Activated effector memory CD4-positive, alpha-beta T cell treated with anti-CD3 and anti-CD28 coated beads, Interleukin-2, amount 50 U/mL, for 16 hours (primary cell): ENCODE measurements around the gene PRICKLE1.

ENCODE experiments used
- DNase-seq: peaks from one replicate; pipeline ENCODE4 v3.0.0-alpha.2; 2020

The PRICKLE1 gene

GRCh38 chr12:42446761-42447160, 142.8 kb downstream of the PRICKLE1 start:
- DNase-seq, result no peak

DNA sequence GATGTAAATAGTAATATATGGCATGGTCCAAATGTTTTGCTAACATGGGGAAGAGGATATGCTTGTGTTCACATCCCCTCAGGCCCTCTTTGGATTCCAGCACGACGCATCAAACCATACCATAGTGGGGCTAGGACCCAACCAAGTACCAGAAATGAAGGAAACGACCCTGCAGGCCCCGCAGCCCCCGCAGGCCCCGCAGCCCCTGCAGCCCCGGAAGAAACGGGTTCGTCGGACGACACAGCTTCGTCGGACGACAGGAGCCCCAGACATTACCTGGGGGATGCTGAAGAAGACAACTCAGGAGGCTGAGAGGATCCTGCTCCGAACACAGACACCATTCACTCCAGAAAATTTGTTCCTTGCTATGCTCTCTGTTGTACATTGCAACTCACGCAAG, 143.7 kb downstream of the PRICKLE1 start:
- DNase-seq, result no peak

- no peak for DNase-seq
Observed at GRCh38 chr12:42444192-42444943, 145.2 kb downstream of the PRICKLE1 start.

- no peak for DNase-seq
Observed at GRCh38 chr12:42442888-42443287, 146.7 kb downstream of the PRICKLE1 start.

DNA sequence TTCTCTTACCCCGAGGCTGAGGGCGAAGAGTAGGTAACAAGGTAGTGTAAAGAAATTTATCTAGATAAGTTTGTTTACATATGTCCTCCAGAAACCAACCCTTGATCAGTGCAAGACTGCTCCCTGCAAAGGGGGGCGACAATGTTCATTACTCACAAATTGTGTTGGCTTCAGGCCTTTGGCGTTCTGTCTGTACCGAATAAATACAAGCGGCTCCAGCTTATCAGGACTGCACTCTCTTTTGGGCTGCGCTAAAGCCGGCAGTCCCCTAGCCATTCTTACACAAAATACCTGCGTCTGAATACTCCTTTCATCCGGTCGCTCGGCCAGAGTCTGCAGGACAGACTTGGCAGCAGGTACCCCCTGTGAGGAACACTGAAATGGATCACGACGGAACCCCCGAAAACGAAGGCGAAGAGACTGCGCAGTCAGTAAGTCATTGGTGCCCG, 147.2 kb downstream of the PRICKLE1 start:
- no peak for DNase-seq

- DNase-seq, result no peak
Observed at GRCh38 chr12:42440608-42441007, 148.9 kb downstream of the PRICKLE1 start.

DNA sequence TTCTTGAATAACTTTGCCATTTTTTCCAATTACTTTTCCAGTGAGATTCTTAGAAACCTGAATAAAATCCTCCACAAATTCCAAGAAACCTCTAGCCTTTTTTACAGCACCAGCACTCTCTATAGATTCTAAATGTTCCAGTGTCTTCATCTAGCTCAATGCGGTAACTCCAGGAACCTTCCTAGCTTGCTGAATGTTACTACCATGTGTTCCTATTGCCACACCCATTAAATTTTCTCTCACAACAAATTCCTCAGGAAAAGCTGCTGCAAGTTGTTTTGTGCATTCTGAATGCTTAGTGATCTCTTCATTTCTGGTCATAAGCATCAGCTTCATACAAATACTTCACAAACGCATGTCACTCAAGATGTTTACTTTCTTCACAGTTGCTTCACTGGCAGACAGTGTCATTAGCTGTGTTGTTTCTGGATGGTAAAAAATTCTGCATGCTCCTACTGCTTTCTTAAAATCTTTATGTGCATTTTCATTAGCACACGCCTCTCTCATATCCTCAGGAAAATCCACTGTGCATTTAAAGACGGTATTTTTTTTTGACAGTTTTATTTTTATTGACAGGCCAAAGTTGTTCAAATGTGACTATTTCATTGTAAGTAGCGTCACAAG, 156.9 kb downstream of the PRICKLE1 start:
- DNase-seq, result no peak

DNA sequence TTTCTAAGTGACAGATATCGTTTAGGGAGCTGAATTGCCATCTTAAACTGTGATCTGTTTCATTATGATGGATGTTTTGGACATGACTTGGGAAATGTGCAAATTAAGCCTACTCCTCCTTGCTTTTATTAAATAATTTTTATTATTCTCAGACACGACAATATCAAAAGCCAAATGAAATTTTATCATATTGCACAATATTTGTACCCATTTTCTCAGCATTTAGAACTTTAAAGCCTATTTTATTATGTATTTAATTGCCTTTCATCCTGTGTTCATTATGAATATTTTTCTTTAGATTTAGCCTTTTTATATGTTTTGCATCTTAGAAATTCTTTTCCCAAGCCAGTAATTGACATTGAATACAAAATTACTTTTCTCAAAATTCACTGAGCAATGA, 160.7 kb downstream of the PRICKLE1 start:
- no peak for DNase-seq

GRCh38 chr12:42426746-42427145, 162.8 kb downstream of the PRICKLE1 start:
- DNase-seq, result no peak

DNA sequence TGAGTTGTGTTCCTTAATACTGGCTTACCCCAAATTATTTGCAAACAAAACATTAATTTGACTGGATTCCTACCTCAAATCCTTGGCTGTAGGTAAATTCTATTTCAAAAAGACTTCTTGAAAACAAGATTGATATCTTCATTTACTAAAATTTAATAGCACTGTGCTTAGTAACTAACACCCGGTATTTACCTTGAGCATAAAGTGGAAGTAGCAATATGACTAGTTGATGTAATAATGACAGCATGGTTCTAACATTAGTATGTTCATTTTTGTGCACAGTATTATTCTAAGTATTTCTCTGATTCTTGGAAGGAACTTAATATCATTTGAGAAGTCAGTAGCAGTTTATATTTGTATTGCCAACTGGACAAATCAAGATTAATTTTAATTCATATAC, 166.8 kb downstream of the PRICKLE1 start:
- DNase-seq, result no peak

DNA sequence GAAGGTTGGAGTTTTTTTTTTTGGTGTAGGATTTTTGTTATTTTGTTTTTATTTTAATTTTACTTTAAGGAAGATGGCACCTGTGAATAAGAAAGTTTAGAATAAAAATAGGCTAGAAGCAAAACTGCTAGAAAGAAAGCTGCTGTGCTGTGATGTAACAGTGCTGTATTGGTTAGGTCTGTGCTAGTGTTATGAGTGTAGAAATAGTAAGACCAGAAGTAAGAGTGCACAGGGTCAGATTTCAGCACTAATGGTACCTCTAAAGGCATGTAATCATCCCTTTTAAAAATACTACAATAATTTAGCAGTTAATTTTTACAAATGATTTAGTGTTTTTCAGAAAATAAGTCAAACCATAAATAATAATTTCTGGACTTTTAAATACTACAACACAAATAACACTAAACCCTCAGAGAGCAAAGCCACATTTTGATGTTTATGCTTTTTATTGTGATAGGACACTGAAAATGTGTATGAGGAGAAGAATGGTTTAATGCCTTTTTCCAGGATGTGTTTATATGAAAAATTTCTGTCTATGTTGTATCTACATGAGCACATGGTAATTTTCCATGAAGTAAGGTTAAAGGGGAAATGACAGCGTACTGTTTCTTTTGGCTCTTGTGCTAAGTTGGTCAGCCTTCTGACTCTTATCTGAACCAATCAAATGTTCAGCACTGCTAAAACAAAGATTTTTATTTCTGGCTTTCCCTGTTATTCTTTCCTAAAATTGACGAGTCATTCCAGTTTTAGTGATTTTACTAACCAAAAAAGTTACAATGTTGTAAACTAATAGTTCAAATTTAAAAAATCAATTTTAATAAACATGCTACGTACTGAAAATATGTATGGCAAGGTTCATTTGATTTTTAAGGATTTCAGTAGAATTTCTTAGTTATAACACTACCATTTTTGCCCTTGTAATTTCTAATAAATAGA, 167.4 kb downstream of the PRICKLE1 start:
- DNase-seq, result no peak

DNA sequence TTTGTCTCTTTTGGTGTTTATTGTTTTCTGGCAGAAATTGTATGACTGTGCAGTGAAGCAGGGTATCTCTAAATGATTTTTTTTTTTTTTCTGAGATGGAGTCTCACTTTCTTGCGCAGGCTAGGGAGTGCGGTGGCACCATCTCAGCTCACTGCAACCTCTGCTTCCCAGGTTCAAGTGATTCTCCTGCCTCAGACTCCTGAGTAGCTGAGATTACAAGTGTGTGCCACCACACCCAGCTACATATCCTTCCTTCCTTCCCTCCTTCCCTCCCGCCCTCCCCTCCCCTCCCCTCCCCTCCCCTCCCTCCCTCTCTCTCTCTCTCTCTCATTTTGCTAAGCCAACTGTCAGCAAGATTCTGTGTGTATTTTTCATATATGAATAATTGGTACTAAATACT, 169.2 kb downstream of the PRICKLE1 start:
- no peak for DNase-seq

DNA sequence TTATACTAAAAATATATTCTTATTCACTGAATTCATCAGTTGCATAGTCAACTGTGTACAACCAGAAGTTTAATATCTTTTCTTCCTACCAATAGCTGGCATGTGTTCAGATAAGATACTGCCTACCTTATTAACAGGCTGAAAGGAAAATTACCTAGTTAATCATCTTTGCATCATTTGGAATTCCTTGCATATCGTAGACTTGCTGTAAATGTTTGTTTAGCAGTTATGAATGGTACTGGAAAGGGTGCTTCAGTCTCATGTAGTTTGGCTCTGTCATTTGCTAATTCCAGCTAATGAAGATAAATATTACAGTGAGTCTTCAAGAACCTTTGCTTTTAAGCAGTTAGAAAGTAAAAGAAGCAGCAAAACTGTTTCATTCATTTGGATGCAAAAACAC, 179.2 kb downstream of the PRICKLE1 start:
- DNase-seq, result no peak

GRCh38 chr12:42409471-42409870, 180.1 kb downstream of the PRICKLE1 start:
- no peak for DNase-seq

GRCh38 chr12:42407306-42407705, 182.2 kb downstream of the PRICKLE1 start:
- DNase-seq, result no peak
